GF-D8 (cell line): ENCODE data around the gene LMLN.
"Not testable (repeated sequence)": the region's sequence is repeated elsewhere in the genome, so short reads cannot be mapped to it uniquely, and the experiment has no call there.

Experiments
- DNase-seq: peaks from one replicate; lab custom pipeline; 2025; lab: John Stamatoyannopoulos, UW

Gene LMLN

DNA sequence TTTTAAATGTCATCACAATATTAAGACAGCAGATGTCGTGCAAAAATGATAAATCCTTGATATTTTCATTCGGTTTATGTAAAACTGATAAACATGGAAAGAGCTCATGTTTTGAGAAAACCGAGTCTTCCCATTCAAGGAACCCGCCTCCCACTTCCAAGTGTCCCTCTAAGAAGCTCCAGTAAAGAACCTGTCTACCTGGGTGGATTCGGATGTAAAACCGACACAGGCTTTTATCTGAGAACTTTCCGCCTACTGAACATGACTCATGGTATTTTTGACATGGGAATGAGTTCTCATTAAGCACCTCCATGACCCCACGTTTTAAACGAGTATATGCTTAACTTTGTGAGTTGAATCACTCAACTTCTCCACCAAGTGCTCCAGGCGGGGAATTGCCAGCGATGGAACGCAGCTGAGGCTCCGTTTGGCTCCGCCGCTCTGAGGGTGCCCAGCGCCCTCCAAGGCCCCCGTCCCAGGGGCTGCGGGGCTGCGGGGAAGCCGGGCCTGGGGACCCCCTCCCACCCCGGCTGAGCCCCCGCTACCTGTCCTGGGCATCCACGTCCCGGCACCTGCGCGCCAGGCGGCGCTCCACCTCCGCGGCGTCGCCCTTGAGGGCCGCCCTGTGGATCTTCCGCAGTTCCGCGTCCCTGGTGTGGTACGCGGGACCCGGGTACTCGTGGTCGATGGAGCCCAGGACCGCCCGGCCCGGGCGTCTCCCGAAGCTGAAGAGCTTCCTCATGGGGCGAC is 119.9 kb downstream of the LMLN start:
- DNase-seq = peak; percentile 36

DNA sequence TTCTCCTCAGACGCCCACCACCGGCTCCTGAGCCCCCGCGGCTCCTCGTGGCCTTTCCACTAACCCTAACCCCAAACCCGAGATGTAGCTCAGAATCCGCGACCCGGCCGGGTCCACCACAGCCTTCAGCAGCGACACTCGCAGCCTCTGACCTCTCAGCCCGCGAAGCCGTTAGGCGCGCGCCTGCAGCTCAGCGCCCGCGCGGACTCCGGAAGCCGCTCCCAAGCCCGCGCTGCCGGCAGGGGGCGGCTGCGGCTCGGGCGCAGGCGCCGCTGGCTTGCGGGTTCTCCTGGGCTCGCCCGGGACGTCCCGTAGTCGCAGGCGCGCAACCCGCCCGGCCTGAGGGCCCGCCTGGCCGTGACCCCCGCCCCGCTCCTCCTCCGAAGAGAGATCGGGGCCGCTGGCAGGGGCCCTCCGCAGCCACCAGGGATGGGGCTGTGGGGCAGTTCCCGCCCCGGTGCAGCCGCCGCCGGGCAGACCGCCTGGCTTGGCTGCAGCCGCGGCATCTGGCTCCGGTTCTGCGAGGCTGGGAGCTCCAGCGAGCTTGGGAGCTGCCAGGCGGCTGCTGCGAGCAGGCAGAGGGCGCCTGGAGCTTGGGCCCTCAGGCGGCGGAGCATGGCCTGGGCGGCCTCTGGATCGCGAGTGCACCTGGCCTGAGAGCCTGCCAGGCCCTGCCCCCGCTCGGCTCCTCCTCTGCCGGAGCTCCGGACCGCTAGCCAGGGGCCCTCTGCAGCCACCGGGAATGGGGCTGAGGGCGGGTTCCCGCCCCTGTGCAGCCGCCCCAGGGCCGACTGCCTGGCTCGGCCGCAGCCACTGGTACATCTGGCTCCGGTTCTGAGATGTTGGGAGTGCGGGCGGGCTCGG is 120.7 kb downstream of the LMLN start:
- DNase-seq = peak; percentile 52

DNA sequence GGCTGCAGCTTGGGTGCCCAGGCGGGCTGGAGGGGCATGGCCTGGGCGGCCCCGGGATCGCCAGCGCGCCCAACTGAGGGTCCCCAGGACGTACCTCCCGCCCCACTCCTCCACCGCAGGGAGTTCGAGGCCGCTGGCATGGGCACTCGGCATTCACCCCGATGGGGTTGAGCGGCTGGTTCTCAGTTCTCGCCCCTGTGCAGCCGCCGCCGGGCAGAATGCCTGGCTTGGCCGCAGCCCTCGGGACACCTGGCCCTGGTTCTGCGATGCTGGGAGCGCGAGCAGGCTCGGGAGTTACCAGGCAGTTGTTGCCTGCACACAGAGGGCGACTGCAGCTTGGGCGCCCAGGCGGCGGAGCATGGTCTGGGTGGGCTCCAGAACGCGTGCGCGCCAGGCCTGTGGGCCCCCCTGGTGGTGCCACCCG is 121.4 kb downstream of the LMLN start:
- DNase-seq = no peak

DNA sequence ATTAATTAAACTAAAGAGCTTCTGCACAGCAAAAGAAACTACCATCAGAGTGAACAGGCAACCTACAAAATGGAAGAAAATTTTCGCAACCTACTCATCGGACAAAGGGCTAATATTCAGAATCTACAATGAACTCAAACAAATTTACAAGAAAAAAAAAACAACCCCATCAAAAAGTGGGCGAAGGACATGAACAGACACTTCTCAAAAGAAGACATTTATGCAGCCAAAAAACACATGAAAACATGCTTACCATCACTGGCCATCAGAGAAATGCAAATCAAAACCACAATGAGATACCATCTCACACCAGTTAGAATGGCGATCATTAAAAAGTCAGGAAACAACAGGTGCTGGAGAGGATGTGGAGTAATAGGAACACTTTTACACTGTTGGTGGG is 122.2 kb downstream of the LMLN start:
- DNase-seq = not testable (repeated sequence)

- no peak for DNase-seq
Observed at GRCh38 chr3:198088421-198088955, 128.5 kb downstream of the LMLN start.

GRCh38 chr3:198090795-198091332 is 130.8 kb downstream of the LMLN start:
- DNase-seq = no peak

- no peak for DNase-seq
Observed at GRCh38 chr3:198092276-198092675, 132.3 kb downstream of the LMLN start.

DNA sequence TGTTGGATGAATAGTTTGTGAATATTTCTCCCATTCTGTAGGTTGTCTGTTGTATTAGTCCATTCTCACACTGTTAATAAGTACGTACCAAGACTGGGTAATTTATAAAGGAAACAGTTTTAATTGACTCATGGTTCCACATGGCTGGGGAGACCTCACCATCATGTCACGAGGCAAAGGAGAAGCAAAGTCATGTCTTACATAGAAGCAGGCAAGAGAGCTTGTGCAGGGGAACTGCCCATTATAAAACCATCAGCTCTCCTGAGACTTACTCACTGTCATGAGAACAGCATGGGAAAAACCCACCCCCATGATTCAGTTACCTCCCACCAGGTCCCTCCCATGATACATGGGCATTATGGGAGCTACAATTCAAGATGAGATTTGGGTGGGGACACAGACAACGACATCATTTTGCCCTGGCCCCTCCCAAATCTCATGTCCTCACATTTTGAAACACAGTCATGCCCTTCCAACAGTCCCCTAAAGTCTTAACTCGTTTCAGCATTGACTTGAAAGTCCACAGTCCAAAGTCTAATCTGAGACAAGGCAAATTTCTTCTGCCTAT is 133.2 kb downstream of the LMLN start:
- DNase-seq = no peak
